Esophagus squamous epithelium (tissue), 5 donors: ENCODE measurements around the gene TK2. TPM values are rescaled to one million over a fixed set of nuclear protein-coding genes. Genes with fewer than 3 reads are reported as not detected.

Experiments used
- DNase-seq: peaks from one replicate; lab custom pipeline; 2025; lab: John Stamatoyannopoulos, UW
- H3K27ac ChIP-seq, 4 donors: fragments of 200-600 bp; sonication (generic); one replicate each; pipeline ENCODE4 v1.5.1; 2016 to 2019; ENCODE audit warnings: mild to moderate bottlenecking in 1 of 4
- H3K27me3 ChIP-seq, 4 donors: fragments of 200-600 bp; sonication (generic); 1 replicate in 3 of 4; 2 replicates in 1 of 4; pipeline versions ENCODE4 v1.5.1 to v1.6.0; 2017 to 2021; ENCODE audit warnings: antibody characterized with exemption in 1 of 4
- H3K36me3 ChIP-seq, 3 donors: fragments of 200-600 bp; sonication (generic); one replicate each; pipeline ENCODE4 v1.5.1; 2016 to 2019
- H3K4me1 ChIP-seq, 3 donors: fragments of 200-600 bp; sonication (generic); one replicate each; pipeline ENCODE4 v1.5.1; 2017 to 2019
- H3K4me3 ChIP-seq, 4 donors: fragments of 200-600 bp; sonication (generic); 1 replicate in 3 of 4; 2 replicates in 1 of 4; pipeline ENCODE4 v1.5.1; 2016 to 2019; ENCODE audit warnings: mild to moderate bottlenecking in 2 of 4, moderate library complexity in 1 of 4
- H3K9me3 ChIP-seq, 3 donors: fragments of 200-600 bp; sonication (generic); one replicate each; pipeline ENCODE4 v1.5.1; 2016 to 2019
- CTCF ChIP-seq, 6 experiments: fragments of 450-650 bp in 4 of 6; fragments of 200-600 bp in 2 of 6; sonication (generic) in 2 of 6; IDR thresholded peaks; one replicate each; pipeline ENCODE4 v1.5.1; 2016 to 2019; ENCODE audit warnings: antibody characterized with exemption in 6 of 6, mild to moderate bottlenecking in 4 of 6, moderate library complexity in 4 of 6
- POLR2A ChIP-seq, 4 donors: fragments of 450-650 bp; IDR thresholded peaks; one replicate each; pipeline ENCODE4 v1.6.1; 2017; ENCODE audit warnings: antibody characterized with exemption in 4 of 4, mild to moderate bottlenecking in 4 of 4, moderate library complexity in 3 of 4
- WGBS, 2 donors: methylation state at CpG; one replicate each; pipeline ENCODE4 v1.1.5; 2018; 5-methylcytosine and 5-hydroxymethylcytosine counted together
- intact Hi-C: fragments of 100-400 bp; cut with DNase I; formaldehyde crosslinking; loops from one replicate; pipeline ENCODE4 v1.15.0; 2022
- total RNA-seq, 4 donors: library from RNA; depleted of rRNA; stranded (reverse); fragments of >200 nt; gene quantifications; one replicate each; pipeline ENCODE4 v1.1.0, GENCODE V29; 2016
- donor health status: DM: yes; HTN: yes; CAD: no.

Gene TK2
- total RNA-seq, 4 donors from 2014 or later: 5.6 to 22.5 (median 13.5) TPM

DNA sequence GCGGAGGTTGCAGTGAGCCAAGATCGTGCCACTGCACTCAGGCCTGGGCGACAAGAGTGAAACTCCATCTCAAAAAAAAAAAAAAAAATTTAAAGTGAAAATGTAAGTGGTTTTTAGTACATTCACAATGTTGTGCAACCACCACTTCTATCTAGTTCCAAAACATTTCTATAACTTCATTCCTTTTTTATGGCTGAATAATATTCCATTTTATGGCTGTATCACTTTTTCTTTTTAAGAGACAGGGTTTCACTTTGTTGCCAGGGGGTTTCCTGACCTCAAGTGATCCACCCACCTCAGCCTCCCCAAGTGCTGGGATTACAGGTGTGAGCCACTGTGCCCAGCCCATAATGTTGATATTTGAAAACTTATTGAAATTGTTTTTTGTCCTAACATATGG is 42.9 kb upstream of the TK2 start:
- no peak for DNase-seq
- Histone ChIP-seq H3K27me3 (no peaks in the 10 kb centered on the region), H3K36me3 (no peaks in the 10 kb centered on the region), H3K4me3 (no peak overlapping the region), H3K4me1 (peaks cover 0 to 12% (median 3%) of the 10 kb centered on the region in 3 donors), H3K27ac (no peak overlapping the region), H3K9me3 (no peaks in the 10 kb centered on the region)
- TF ChIP-seq POLR2A (IDR thresholded peaks at IDR 0.05) (no peak), CTCF (IDR thresholded peaks at IDR 0.05) (no peak)
- WGBS, 2 donors: 100% methylated on average over 3 of the region's 3 CpGs
- intact Hi-C loops: no loop called here

GRCh38 chr16:66592241-66592640 is 42.3 kb upstream of the TK2 start:
- WGBS, 2 donors: 86 to 95% methylated on average over 3 of the region's 3 CpGs
- Histone ChIP-seq H3K4me1 (peaks cover 0 to 12% (median 3%) of the 10 kb centered on the region in 3 donors), H3K27ac (no peak overlapping the region), H3K27me3 (no peaks in the 10 kb centered on the region), H3K36me3 (no peaks in the 10 kb centered on the region), H3K4me3 (no peak overlapping the region), H3K9me3 (no peaks in the 10 kb centered on the region)
- TF ChIP-seq POLR2A (IDR thresholded peaks at IDR 0.05) (no peak), CTCF (IDR thresholded peaks at IDR 0.05) (no peak)
- intact Hi-C loops: no loop called here
- no peak for DNase-seq

GRCh38 chr16:66591018-66591417 is 41.1 kb upstream of the TK2 start:
- intact Hi-C loops: no loop called here
- 85 to 93% methylated on average over 2 to 4 of the region's 4 CpGs for WGBS, 2 donors
- TF ChIP-seq CTCF (IDR thresholded peaks at IDR 0.05) (no peak), POLR2A (IDR thresholded peaks at IDR 0.05) (no peak)
- no peak overlapping the region for H3K4me3 ChIP-seq
- H3K27me3 ChIP-seq: no peaks in the 10 kb centered on the region
- no peak overlapping the region for H3K27ac ChIP-seq
- peaks cover 0 to 12% (median 3%) of the 10 kb centered on the region in 3 donors for H3K4me1 ChIP-seq
- no peak for DNase-seq
- no peaks in the 10 kb centered on the region for H3K9me3 ChIP-seq
- H3K36me3 ChIP-seq: no peaks in the 10 kb centered on the region

GRCh38 chr16:66590322-66590721 is 40.4 kb upstream of the TK2 start:
- TF ChIP-seq POLR2A (IDR thresholded peaks at IDR 0.05) (no peak), CTCF (IDR thresholded peaks at IDR 0.05) (no peak)
- Histone ChIP-seq H3K4me3 (no peak overlapping the region), H3K36me3 (no peaks in the 10 kb centered on the region), H3K4me1 (peaks cover 0 to 12% (median 3%) of the 10 kb centered on the region in 3 donors), H3K9me3 (no peaks in the 10 kb centered on the region), H3K27me3 (no peaks in the 10 kb centered on the region), H3K27ac (no peak overlapping the region)
- DNase-seq: no peak
- WGBS, 2 donors: 30 to 60% methylated on average over 8 of the region's 8 CpGs
- intact Hi-C loops: no loop called here

DNA sequence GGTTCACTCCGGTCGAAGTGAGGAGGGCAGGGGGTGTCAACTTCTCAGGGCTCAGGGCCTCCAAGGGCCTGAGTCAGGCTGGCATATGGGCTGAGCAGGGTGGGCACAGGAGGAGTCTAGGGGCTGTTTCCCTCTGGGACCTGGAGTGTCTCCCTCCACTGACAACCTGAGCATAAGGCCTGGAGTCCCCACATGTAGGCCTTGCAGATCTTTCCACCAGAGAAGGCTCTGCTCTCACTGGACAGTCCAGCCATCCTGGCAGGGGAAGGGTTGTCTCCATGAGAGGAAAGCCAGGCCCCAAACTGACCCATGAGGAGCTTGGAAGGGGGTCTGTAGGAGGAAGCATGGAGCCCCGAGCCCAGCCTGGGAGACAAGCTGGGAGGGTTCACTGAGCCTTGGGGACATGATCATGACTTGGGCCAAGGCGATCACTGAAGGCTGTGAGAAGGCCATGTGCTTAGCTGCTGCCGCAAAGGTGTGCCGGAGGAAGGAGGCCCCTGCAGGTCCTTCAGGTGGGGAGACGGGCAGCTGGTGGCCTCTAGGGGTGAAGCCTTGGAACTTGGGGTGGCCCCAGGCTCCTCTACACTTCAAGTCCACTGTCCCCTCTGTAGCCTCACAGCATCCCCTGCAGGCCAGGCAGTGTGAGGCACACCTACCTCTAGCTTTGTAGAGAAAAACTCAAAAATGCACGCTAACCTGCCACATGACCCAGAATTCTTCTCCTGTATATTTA is 39.2 kb upstream of the TK2 start:
- intact Hi-C loops: no loop called here
- Histone ChIP-seq H3K36me3 (no peaks in the 10 kb centered on the region), H3K4me1 (peaks cover 0 to 12% (median 3%) of the 10 kb centered on the region in 3 donors), H3K9me3 (no peaks in the 10 kb centered on the region), H3K4me3 (no peak overlapping the region), H3K27me3 (no peaks in the 10 kb centered on the region), H3K27ac (no peak overlapping the region)
- 50 to 93% methylated on average over 1 to 3 of the region's 8 CpGs for WGBS, 2 donors
- no peak for DNase-seq
- no peak for TF ChIP-seq POLR2A (IDR thresholded peaks at IDR 0.05)
- peak in 5 of 6 experiments; percentile 25 to 70 (median 51) for TF ChIP-seq CTCF (IDR thresholded peaks at IDR 0.05)
